HG03060 (cell line): ENCODE data around the gene RAP2A.

Experiments used
- ATAC-seq: cut with Tn5 transposase; IDR thresholded peaks from one replicate; pipeline ENCODE4 v1.9.1; 2021; ENCODE audit warnings: low read depth, moderate number of reproducible peaks; ENCODE audit not compliant: unreplicated experiment

The RAP2A gene

GRCh38 chr13:97491452-97491851 is 57.5 kb downstream of the RAP2A start:
- ATAC-seq: no peak

GRCh38 chr13:97492257-97492656 is 58.3 kb downstream of the RAP2A start:
- no peak for ATAC-seq

GRCh38 chr13:97492684-97493371 is 58.9 kb downstream of the RAP2A start:
- no peak for ATAC-seq

GRCh38 chr13:97493456-97493855 is 59.5 kb downstream of the RAP2A start:
- ATAC-seq: no peak

- ATAC-seq: no peak
Observed at GRCh38 chr13:97495678-97496077, 61.7 kb downstream of the RAP2A start.

GRCh38 chr13:97496511-97496910 is 62.5 kb downstream of the RAP2A start:
- ATAC-seq: no peak

GRCh38 chr13:97497400-97497799 is 63.4 kb downstream of the RAP2A start:
- no peak for ATAC-seq

- ATAC-seq: no peak
Observed at GRCh38 chr13:97498419-97498818, 64.5 kb downstream of the RAP2A start.

GRCh38 chr13:97499181-97499580 is 65.2 kb downstream of the RAP2A start:
- ATAC-seq: no peak

GRCh38 chr13:97502181-97502580 is 68.2 kb downstream of the RAP2A start:
- ATAC-seq: no peak

- ATAC-seq: no peak
Observed at GRCh38 chr13:97502706-97503105, 68.7 kb downstream of the RAP2A start.

GRCh38 chr13:97505017-97505416 is 71.0 kb downstream of the RAP2A start:
- ATAC-seq: no peak

- ATAC-seq: no peak
Observed at GRCh38 chr13:97506511-97506910, 72.5 kb downstream of the RAP2A start.

- ATAC-seq: no peak
Observed at GRCh38 chr13:97512732-97513131, 78.8 kb downstream of the RAP2A start.

GRCh38 chr13:97515643-97516042 is 81.7 kb downstream of the RAP2A start:
- no peak for ATAC-seq

- no peak for ATAC-seq
Observed at GRCh38 chr13:97517967-97518366, 84.0 kb downstream of the RAP2A start.
